ENCODE data around the gene PRKACA. TPM values are rescaled to one million over a fixed set of nuclear protein-coding genes. Genes with fewer than 3 reads are reported as not detected.

The PRKACA gene
- total RNA-seq, 6 experiments from 2014 or later, result 137 to 170 (median 149) TPM

DNA sequence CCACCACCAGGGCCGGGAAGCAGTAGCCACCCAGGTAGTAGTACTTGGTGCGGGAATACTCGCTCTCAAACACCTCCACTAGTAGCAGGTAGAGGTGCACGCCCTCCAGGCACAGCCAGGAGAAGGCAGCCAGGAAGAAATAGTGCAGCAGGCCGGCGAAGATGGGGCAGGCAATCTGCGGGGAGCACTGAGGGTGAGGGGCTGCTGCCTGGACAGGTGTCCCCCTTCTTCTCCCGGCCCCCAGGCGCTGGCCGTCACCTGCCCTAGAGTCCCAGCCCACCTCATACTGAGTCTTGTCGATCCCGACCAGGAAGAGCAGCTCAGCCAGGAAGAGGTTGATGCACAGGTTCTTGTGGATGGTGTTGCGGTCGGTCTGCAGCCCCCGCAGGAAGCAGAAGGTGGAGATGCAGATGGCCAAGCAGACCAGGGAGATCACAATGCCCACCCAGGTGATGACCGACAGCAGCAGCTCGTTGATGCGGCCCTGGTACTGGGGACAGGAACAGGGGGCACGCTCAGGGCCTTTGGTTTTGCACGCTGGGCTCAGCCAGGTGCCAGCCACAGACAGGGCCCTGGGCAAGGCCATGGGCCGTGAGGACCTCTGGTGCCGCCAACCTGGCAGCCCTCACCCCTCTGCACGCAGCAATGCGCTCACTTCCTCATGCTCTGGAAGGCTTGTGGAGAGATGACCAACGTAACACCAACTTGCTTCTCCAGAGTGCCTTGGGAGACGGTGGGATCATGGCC is 39.6 kb upstream of the PRKACA start:
- TF ChIP-seq, protein P1, sequence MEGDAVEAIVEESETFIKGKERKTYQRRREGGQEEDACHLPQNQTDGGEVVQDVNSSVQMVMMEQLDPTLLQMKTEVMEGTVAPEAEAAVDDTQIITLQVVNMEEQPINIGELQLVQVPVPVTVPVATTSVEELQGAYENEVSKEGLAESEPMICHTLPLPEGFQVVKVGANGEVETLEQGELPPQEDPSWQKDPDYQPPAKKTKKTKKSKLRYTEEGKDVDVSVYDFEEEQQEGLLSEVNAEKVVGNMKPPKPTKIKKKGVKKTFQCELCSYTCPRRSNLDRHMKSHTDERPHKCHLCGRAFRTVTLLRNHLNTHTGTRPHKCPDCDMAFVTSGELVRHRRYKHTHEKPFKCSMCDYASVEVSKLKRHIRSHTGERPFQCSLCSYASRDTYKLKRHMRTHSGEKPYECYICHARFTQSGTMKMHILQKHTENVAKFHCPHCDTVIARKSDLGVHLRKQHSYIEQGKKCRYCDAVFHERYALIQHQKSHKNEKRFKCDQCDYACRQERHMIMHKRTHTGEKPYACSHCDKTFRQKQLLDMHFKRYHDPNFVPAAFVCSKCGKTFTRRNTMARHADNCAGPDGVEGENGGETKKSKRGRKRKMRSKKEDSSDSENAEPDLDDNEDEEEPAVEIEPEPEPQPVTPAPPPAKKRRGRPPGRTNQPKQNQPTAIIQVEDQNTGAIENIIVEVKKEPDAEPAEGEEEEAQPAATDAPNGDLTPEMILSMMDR (IDR thresholded peaks at IDR 0.05), result no peak
- Mint-ChIP-seq H3K4me3 (no peak overlapping the region), H3K27ac (no peak overlapping the region), H3K36me3 (ENCODE audit: low read depth) (no peaks in the 10 kb centered on the region; the same call in 1 of the 2 replicates), H3K27me3 (ENCODE audit: insufficient read depth) (peaks cover 2% of the 10 kb centered on the region), H3K4me1 (ENCODE audit: low read depth) (no peaks in the 10 kb centered on the region), H3K9me3 (no peaks in the 10 kb centered on the region)
- DNase-seq, result no peak

DNA sequence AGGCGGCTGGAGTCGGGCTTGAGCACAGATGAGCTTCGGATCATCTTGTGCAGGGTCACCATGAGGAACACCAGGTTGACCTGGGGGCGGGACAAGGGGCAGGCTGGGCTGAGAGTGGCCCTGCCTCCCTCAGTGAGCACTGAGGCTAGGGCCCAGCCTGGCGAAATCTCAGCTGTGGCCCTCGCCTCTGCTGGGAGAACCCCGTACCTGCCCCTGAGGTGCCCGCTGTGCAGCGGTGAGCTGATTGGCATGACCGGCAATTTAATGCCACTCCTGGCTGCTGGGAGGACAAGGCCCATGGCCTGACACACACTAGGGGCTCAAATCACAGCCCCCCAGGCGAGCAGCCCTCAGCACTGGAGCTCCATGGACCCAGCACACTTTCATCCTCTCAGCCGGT is 38.6 kb upstream of the PRKACA start:
- TF ChIP-seq, protein P1 (IDR thresholded peaks at IDR 0.05), result no peak
- Mint-ChIP-seq H3K4me3 (no peak overlapping the region), H3K4me1 (ENCODE audit: low read depth) (no peaks in the 10 kb centered on the region), H3K9me3 (no peaks in the 10 kb centered on the region), H3K36me3 (ENCODE audit: low read depth) (no peaks in the 10 kb centered on the region; the same call in 1 of the 2 replicates), H3K27ac (no peak overlapping the region), H3K27me3 (ENCODE audit: insufficient read depth) (peaks cover 2% of the 10 kb centered on the region)
- DNase-seq, result no peak

DNA sequence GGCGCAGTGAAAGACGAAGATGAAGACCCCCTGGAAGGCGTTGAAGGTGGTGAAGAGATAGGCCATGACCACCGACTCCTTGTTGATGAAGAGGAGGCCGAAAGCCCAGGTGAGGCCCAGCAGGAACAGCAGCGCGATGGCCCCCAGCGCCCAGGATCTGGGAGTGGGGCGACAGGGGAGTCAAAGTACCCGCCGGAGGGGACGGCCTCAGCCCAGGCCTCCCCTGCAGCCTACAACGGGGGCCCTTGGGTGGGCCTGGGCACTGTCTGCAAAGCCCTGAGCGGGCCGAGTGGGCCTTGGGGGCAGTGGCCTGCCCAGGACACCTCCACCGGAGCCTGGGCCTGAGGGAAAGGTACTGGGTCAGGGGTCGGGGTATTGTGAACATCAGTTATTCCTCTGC is 37.8 kb upstream of the PRKACA start:
- Mint-ChIP-seq H3K27ac (no peak overlapping the region), H3K4me3 (no peak overlapping the region), H3K27me3 (ENCODE audit: insufficient read depth) (peaks cover 2% of the 10 kb centered on the region), H3K4me1 (ENCODE audit: low read depth) (no peaks in the 10 kb centered on the region), H3K9me3 (no peaks in the 10 kb centered on the region), H3K36me3 (ENCODE audit: low read depth) (no peaks in the 10 kb centered on the region; the same call in 1 of the 2 replicates)
- no peak for DNase-seq
- TF ChIP-seq, protein P1 (IDR thresholded peaks at IDR 0.05), result no peak

DNA sequence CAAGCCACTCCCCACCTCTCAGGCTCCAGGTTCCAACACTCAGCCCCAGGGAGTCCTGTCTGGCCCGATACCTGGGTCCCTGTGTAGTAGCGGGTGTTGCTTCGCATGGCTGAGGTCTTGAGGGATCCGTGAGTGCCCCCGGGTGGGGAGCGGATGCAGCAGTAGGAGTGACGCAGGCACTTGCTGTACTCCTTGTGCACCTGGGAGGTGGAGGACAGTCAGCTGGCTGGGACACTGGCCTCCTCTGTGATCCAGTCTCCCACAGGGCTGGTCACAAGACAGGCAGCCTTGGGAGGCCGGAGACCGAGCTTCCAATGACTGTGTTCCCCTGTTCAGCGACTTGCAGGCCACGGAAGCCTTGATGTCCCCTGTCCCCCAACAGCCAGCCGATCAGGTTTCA is 35.2 kb upstream of the PRKACA start:
- no peaks in the 10 kb centered on the region for H3K9me3 Mint-ChIP-seq
- H3K4me3 Mint-ChIP-seq, result no peak overlapping the region
- H3K4me1 Mint-ChIP-seq (ENCODE audit: low read depth), result peaks cover 17% of the 10 kb centered on the region
- no peak overlapping the region for H3K27ac Mint-ChIP-seq
- no peak for DNase-seq
- TF ChIP-seq, protein P1 (IDR thresholded peaks at IDR 0.05), result no peak
- H3K36me3 Mint-ChIP-seq (ENCODE audit: low read depth), result no peaks in the 10 kb centered on the region; the same call in 1 of the 2 replicates
- peaks cover 3% of the 10 kb centered on the region for H3K27me3 Mint-ChIP-seq (ENCODE audit: insufficient read depth)

DNA sequence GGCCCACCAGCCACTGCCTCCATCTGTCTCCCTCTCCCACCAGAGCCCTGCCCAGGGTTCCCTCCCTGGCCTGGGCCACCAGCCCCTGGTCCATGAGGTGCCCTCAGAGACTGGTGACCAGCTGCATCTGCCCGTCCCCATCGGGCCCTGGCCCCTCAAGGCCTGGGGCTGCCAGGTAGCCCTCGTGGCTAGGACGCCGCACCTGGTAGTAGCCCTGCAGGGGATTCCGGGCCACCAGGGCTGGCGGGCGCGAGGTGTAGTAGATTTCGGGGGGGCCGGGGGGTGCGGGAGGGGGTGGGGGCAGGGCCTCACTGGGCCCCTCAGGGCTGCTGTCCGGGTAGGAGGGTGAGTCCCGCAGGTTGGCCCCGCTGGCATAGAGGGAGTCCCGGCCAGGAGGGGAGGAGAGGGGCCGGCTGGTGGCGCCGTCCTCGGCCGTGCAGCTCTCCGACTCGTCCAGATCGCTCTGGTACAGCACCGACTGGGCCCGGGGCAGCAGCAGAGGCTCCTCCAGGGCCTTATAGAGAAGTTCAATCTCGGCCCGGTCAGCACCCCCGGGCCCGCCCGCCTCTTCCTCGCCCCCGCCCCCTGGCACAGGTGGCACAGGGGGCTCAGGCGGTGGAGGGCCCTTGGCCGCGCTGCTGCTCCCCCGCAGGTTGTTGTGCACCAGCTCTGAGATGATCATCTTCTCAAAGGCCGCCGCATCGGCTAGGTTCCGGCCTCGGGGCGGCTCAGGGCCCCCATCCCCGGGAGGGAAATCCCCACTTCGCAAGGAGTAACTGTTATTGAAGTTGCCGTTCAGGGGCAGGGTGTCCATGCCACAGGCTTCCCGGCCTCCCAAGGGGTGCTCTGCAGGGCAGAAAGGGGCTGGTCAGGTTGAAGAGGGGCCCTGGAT is 33.5 kb upstream of the PRKACA start:
- no peak overlapping the region for H3K27ac Mint-ChIP-seq
- peaks cover 3% of the 10 kb centered on the region for H3K27me3 Mint-ChIP-seq (ENCODE audit: insufficient read depth)
- TF ChIP-seq, protein P1 (IDR thresholded peaks at IDR 0.05), result no peak
- no peak overlapping the region for H3K4me3 Mint-ChIP-seq
- no peak for DNase-seq
- H3K4me1 Mint-ChIP-seq (ENCODE audit: low read depth), result peaks cover 33% of the 10 kb centered on the region
- H3K36me3 Mint-ChIP-seq (ENCODE audit: low read depth), result no peaks in the 10 kb centered on the region
- H3K9me3 Mint-ChIP-seq, result no peaks in the 10 kb centered on the region
